ENCODE data around the gene UBL4A.

The UBL4A gene

GRCh38 chrX:154443479-154443910 is 42.9 kb downstream of the UBL4A start:
- no peak for TF ChIP-seq CTCF (IDR thresholded peaks at IDR 0.05; ENCODE audit: insufficient read depth, low read length, poor library complexity, severe bottlenecking)
- DNase-seq (ENCODE audit: extremely low read depth, insufficient read length), result no peak
- peak overlapping the region; percentile 50 for H3K4me3 ChIP-seq (replicated peaks; ENCODE audit: low read depth, low read length)
- H3K36me3 ChIP-seq (ENCODE audit: control insufficient read depth, insufficient read depth, low read length), result peaks cover 1% of the 10 kb centered on the region
- no peaks in the 10 kb centered on the region for H3K27me3 ChIP-seq (replicated peaks; ENCODE audit: control insufficient read depth, insufficient read depth, low read length)

GRCh38 chrX:154441984-154442707 is 44.3 kb downstream of the UBL4A start:
- Histone ChIP-seq H3K27me3 (replicated peaks; ENCODE audit: control insufficient read depth, insufficient read depth, low read length) (no peaks in the 10 kb centered on the region), H3K36me3 (ENCODE audit: control insufficient read depth, insufficient read depth, low read length) (no peaks in the 10 kb centered on the region; the same call in none of the 2 replicates), H3K4me3 (replicated peaks; ENCODE audit: low read depth, low read length) (no peak overlapping the region)
- TF ChIP-seq CTCF (IDR thresholded peaks at IDR 0.05; ENCODE audit: insufficient read depth, low read length, poor library complexity, severe bottlenecking), result no peak
- no peak for DNase-seq (ENCODE audit: extremely low read depth, insufficient read length)

- Histone ChIP-seq H3K4me3 (replicated peaks; ENCODE audit: low read depth, low read length) (no peak overlapping the region), H3K36me3 (ENCODE audit: control insufficient read depth, insufficient read depth, low read length) (no peaks in the 10 kb centered on the region; the same call in none of the 2 replicates), H3K27me3 (replicated peaks; ENCODE audit: control insufficient read depth, insufficient read depth, low read length) (no peaks in the 10 kb centered on the region)
- DNase-seq (ENCODE audit: extremely low read depth, insufficient read length), result no peak
- no peak for TF ChIP-seq CTCF (IDR thresholded peaks at IDR 0.05; ENCODE audit: insufficient read depth, low read length, poor library complexity, severe bottlenecking)
Observed at GRCh38 chrX:154441564-154441963, 44.9 kb downstream of the UBL4A start.

GRCh38 chrX:154440623-154441357 is 45.6 kb downstream of the UBL4A start:
- H3K36me3 ChIP-seq (ENCODE audit: control insufficient read depth, insufficient read depth, low read length), result no peaks in the 10 kb centered on the region; the same call in none of the 2 replicates
- no peaks in the 10 kb centered on the region for H3K27me3 ChIP-seq (replicated peaks; ENCODE audit: control insufficient read depth, insufficient read depth, low read length)
- no peak overlapping the region for H3K4me3 ChIP-seq (replicated peaks; ENCODE audit: low read depth, low read length)
- TF ChIP-seq CTCF (IDR thresholded peaks at IDR 0.05; ENCODE audit: insufficient read depth, low read length, poor library complexity, severe bottlenecking), result no peak
- no peak for DNase-seq (ENCODE audit: extremely low read depth, insufficient read length)

- no peaks in the 10 kb centered on the region for H3K27me3 ChIP-seq (replicated peaks; ENCODE audit: control insufficient read depth, insufficient read depth, low read length)
- no peak for TF ChIP-seq CTCF (IDR thresholded peaks at IDR 0.05; ENCODE audit: insufficient read depth, low read length, poor library complexity, severe bottlenecking)
- H3K4me3 ChIP-seq (replicated peaks; ENCODE audit: low read depth, low read length), result no peak overlapping the region
- DNase-seq (ENCODE audit: extremely low read depth, insufficient read length), result no peak
- peaks cover 1% of the 10 kb centered on the region for H3K36me3 ChIP-seq (ENCODE audit: control insufficient read depth, insufficient read depth, low read length)
Observed at GRCh38 chrX:154439841-154440240, 46.6 kb downstream of the UBL4A start.
